GM10248 (cell line): ENCODE measurements around the gene GNAI2.
"Not testable (repeated sequence)": the region's sequence is repeated elsewhere in the genome, so short reads cannot be mapped to it uniquely, and the experiment has no call there.

Source experiments
- CTCF ChIA-PET: fragments of 300-600 bp; sonication (Branson Sonifier 250); formaldehyde crosslinking; extraction: SDS; loops from one replicate; lab custom pipeline; 2021; ENCODE audit warnings: antibody characterized with exemption; lab: Yijun Ruan, JAX
- POLR2A ChIA-PET: fragments of 350-650 bp; sonication (Branson Sonifier 250); formaldehyde crosslinking; extraction: SDS; loops from one replicate; lab custom pipeline; 2020; ENCODE audit warnings: antibody characterized with exemption; lab: Yijun Ruan, JAX
- DNase-seq: peaks from one replicate; pipeline ENCODE4 v3.0.0; 2012; ENCODE audit errors: extremely low spot score
- CTCF ChIP-seq: IDR thresholded peaks from 2 replicates; pipeline ENCODE4 v1.5.1; 2012; ENCODE audit warnings: mild to moderate bottlenecking, low read depth; ENCODE audit errors: extremely low read depth, missing control alignments, control extremely low read depth

The GNAI2 gene

GRCh38 chr3:50239649-50240048 lies 3.6 kb downstream of the GNAI2 start:
- CTCF ChIA-PET: interaction anchor here (0.9 to 12.7 kb wide), 4 partner anchors 8 to 85 kb away, joined by 3 to 276 read pairs (median 40); partner anchors contain the start of gene GNAI2
- TF ChIP-seq CTCF: no peak
- DNase-seq: no peak
- POLR2A ChIA-PET: no interaction called here

GRCh38 chr3:50241163-50241562 lies 5.2 kb downstream of the GNAI2 start:
- ChIA-PET CTCF (interaction anchor here (0.7 to 12.7 kb wide), 4 partner anchors 10 to 83 kb away, joined by 3 to 276 read pairs (median 40); partner anchors contain the start of gene GNAI2), POLR2A (interaction anchor here (0.7 kb wide), 1 partner anchor 105 kb away, joined by 3 read pairs; no protein-coding TSS in a partner anchor)
- DNase-seq: no peak
- TF ChIP-seq CTCF: no peak

GRCh38 chr3:50241713-50242380 lies 5.8 kb downstream of the GNAI2 start:
- ChIA-PET POLR2A (interaction anchor here (1.2 kb wide), 1 partner anchor 26 kb away, joined by 3 read pairs; no protein-coding TSS in a partner anchor), CTCF (interaction anchor here (0.7 to 12.7 kb wide), 5 partner anchors 10 to 121 kb away, joined by 3 to 276 read pairs (median 5); partner anchors contain the start of gene GNAI2)
- no peak for TF ChIP-seq CTCF
- no peak for DNase-seq

- ChIA-PET POLR2A (interaction anchor here (1.2 kb wide), 1 partner anchor 26 kb away, joined by 3 read pairs; no protein-coding TSS in a partner anchor), CTCF (interaction anchor here (1.0 to 12.7 kb wide), 5 partner anchors 9 to 122 kb away, joined by 3 to 276 read pairs (median 5); partner anchors contain the start of gene GNAI2)
Measured at GRCh38 chr3:50242381-50242770, 6.4 kb downstream of the GNAI2 start.

GRCh38 chr3:50242851-50243542 lies 7.0 kb downstream of the GNAI2 start:
- POLR2A ChIA-PET: interaction anchor here (1.1 kb wide), 1 partner anchor 7 kb away, joined by 3 read pairs; no protein-coding TSS in a partner anchor
- no peak for TF ChIP-seq CTCF
- peak; percentile 47 for DNase-seq
- CTCF ChIA-PET: interaction anchor here (0.9 to 12.7 kb wide), 7 partner anchors 8 to 51 kb away, joined by 3 to 276 read pairs (median 5); partner anchors contain the start of gene GNAI2

More at GRCh38 chr3:50242381-50242770, 6.4 kb downstream of the GNAI2 start:
- no peak for TF ChIP-seq CTCF
- peak; percentile 44 for DNase-seq

GRCh38 chr3:50243543-50243895 lies 7.5 kb downstream of the GNAI2 start:
- TF ChIP-seq CTCF: no peak
- DNase-seq: no peak
- CTCF ChIA-PET: interaction anchor here (0.9 to 12.7 kb wide), 7 partner anchors 12 to 51 kb away, joined by 3 to 276 read pairs (median 7); partner anchors contain the start of gene GNAI2
- POLR2A ChIA-PET: interaction anchor here (1.1 kb wide), 1 partner anchor 8 kb away, joined by 3 read pairs; no protein-coding TSS in a partner anchor

- DNase-seq, POLR2A ChIA-PET: not testable (repeated sequence)
- CTCF ChIA-PET: interaction anchor here (1.9 to 12.7 kb wide), 3 partner anchors 13 to 52 kb away, joined by 7 to 276 read pairs (median 70); partner anchors contain the start of gene GNAI2
Measured at GRCh38 chr3:50244813-50245212, 8.8 kb downstream of the GNAI2 start.
